Adrenal gland (tissue), 5 donors: ENCODE results near the gene TEKTIP1.

Experiments
- POLR2A ChIP-seq, 2 donors: fragments of 450-650 bp; IDR thresholded peaks; one replicate each; pipeline ENCODE4 v1.6.1; 2017; ENCODE audit warnings: antibody characterized with exemption in 2 of 2, mild to moderate bottlenecking in 2 of 2, moderate library complexity in 1 of 2
- TF ChIP-seq, protein P1 (sequence below), 6 experiments: fragments of 450-650 bp in 4 of 6; fragments of 200-600 bp in 2 of 6; sonication (generic) in 1 of 6; IDR thresholded peaks; 1 replicate in 5 of 6; 2 replicates in 1 of 6; pipeline versions ENCODE4 v1.5.1 to v1.8.0; 2016 to 2021; ENCODE audit warnings: antibody characterized with exemption in 6 of 6, mild to moderate bottlenecking in 2 of 6, moderate library complexity in 1 of 6
- donor health status: DM: no; HTN: no; CAD: no.

DNA sequence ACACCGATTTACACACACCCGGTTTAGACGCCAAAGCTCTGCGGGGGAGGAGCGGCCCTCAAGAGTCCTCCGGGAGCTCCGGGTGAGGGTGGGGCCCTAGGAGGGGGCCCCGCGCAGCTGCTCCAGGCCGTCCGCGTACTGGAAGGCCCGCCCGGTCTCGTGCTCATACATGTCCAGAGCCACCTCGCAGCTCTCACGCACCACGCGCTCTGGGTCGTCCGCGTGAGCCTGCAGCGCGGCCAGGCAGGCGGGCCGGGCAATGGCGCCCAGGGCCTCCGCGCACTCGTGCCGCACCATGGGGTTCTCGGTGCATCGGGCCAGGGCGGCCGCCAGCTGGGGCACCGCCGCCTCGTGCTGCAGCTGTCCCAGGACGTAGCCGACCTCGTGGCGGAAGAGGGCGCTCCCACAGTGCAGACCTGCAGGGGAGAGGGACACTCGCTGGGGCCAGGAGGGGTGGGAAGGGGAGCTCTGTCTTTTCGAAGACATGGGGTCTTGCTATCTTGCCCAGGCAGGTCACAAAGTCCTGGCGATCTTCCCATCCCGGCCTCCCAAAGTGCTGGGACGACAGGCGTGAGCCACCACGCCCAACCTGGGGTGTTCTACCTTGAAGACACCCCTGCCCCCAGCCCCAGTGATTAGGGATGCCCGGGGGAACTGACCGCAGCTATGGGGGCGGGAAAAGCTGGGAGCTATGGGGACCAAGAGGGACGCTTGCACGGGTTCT, 47.4 kb upstream of the TEKTIP1 start:
- TF ChIP-seq, protein P1, sequence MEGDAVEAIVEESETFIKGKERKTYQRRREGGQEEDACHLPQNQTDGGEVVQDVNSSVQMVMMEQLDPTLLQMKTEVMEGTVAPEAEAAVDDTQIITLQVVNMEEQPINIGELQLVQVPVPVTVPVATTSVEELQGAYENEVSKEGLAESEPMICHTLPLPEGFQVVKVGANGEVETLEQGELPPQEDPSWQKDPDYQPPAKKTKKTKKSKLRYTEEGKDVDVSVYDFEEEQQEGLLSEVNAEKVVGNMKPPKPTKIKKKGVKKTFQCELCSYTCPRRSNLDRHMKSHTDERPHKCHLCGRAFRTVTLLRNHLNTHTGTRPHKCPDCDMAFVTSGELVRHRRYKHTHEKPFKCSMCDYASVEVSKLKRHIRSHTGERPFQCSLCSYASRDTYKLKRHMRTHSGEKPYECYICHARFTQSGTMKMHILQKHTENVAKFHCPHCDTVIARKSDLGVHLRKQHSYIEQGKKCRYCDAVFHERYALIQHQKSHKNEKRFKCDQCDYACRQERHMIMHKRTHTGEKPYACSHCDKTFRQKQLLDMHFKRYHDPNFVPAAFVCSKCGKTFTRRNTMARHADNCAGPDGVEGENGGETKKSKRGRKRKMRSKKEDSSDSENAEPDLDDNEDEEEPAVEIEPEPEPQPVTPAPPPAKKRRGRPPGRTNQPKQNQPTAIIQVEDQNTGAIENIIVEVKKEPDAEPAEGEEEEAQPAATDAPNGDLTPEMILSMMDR (IDR thresholded peaks at IDR 0.05) = no peak
- no peak for TF ChIP-seq POLR2A (IDR thresholded peaks at IDR 0.05)
